Stimulated activated CD8-positive, alpha-beta memory T cell treated with anti-CD3 and anti-CD28 coated beads, Interleukin-15, amount 100 ng/mL, for 1 hour (primary cell): ENCODE results near the gene KCNJ14.
A peak's percentile ranks its signal among the peaks of the same experiment; 100 is the strongest.

Experiments
- DNase-seq: peaks from one replicate; pipeline ENCODE4 v3.0.0-alpha.2; 2020; ENCODE audit warnings: low read depth

KCNJ14 gene

GRCh38 chr19:48455171-48455907, at the start of gene KCNJ14:
KCNJ14 (plus strand) TSS chr19:48455574; CDS start chr19:48461725, 6,151 bp downstream.
- DNase-seq, result no peak

DNA sequence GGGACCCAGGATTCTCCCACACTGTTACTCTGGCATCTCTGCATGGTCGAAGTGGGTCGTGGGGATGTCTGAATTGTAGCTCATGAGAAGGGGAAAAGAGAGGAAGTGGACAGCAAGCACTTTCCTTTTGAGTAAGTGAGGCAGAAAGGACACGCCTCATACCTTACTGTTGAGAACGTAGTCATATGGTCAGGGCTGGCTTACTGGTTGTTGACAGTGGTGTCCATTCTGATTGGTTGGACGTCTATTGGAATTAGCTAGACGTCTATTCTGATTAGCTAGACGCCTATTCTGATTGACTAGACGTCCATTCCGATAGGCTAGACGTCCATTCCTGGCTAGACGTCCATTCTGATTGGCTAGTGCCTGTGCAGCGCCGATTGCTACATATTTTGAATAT, 49.5 kb upstream of the KCNJ14 start:
- no peak for DNase-seq

- no peak for DNase-seq
These were observed 41.3 kb upstream of the KCNJ14 start for GRCh38 chr19:48413879-48414587.

DNA sequence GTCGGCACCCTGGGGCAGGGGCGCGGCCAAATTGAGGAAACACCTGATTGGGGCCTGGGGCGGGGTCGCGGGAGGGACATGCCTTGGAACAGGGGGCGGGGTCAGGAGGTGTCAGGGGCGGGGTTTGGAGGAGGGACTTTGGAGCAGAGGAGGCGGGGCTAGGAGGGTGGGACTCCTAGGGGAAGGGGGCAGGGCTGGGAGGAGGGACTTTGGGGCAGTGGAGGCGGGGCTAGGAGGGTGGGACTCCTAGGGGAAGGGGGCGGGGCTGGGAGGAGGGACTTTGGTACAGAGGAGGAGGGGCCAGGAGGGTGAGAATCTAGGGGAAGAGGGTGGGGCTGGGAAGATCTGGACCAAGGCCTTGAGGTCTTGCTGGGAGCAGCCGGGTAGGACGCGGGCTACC, 40.0 kb upstream of the KCNJ14 start:
- peak; percentile 43 for DNase-seq

DNA sequence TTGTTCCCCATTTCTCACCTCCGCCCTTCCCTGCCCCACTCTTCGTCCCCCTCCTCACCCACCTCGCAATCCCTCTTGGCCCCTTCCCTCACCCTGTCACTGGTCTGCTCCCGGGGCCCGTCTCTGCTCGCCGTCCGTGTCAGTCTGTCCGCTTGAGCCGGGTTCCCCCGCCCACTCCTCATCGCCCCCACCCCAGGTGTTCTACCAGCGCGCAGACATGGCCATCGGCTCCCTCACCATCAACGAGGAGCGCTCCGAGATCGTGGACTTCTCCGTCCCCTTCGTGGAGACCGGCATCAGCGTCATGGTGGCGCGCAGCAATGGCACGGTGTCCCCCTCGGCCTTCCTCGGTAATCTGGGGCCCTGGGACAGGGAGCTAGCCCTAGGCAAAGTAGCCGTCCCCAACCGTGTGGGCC, 39.6 kb upstream of the KCNJ14 start:
- no peak for DNase-seq

GRCh38 chr19:48417421-48417820, 38.0 kb upstream of the KCNJ14 start:
- DNase-seq, result no peak

GRCh38 chr19:48418317-48419064, 36.9 kb upstream of the KCNJ14 start:
- no peak for DNase-seq

DNA sequence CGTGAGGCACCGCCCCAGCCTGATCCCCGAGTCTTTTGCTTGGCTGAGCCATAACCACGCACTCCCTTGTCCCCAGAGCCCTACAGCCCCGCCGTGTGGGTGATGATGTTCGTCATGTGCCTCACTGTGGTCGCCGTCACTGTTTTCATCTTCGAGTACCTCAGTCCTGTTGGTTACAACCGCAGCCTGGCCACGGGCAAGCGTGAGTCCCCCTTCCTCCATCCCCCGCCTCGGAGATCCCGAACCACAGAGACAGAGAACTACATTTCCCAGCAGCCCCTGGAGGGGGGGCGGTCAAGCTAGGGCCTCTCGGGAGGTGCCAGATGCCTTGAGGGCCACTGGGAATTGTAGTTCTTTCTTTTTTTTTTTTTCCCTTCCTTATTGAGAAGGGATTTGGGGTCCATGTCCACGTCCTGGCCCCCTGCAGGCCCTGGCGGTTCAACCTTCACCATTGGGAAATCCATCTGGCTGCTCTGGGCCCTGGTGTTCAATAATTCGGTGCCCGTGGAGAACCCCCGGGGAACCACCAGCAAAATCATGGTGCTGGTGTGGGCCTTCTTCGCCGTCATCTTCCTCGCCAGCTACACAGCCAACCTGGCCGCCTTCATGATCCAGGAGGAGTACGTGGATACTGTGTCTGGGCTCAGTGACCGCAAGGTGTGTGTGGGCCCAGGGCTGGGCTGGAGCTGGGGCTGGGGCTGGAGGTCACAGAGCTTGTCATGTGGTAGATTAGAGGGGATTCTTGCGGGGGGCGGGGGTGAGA, 36.0 kb upstream of the KCNJ14 start:
- DNase-seq, result peak; percentile 34

DNA sequence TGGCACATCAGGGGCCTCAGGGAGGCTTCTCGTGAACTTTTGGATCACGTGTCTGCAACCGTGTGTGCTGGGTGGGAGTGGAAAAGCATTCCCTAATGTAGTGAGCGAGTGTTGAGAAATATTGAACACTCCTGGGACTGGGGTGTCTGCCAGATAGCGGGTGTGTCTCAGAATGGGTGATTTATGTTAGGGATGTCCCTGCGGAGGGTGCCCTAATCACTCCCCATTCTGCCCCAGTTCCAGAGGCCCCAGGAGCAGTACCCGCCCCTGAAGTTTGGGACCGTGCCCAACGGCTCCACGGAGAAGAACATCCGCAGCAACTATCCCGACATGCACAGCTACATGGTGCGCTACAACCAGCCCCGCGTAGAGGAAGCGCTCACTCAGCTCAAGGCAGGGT, 33.8 kb upstream of the KCNJ14 start:
- no peak for DNase-seq

- no peak for DNase-seq
These were observed 30.6 kb upstream of the KCNJ14 start for GRCh38 chr19:48424694-48425219.

DNA sequence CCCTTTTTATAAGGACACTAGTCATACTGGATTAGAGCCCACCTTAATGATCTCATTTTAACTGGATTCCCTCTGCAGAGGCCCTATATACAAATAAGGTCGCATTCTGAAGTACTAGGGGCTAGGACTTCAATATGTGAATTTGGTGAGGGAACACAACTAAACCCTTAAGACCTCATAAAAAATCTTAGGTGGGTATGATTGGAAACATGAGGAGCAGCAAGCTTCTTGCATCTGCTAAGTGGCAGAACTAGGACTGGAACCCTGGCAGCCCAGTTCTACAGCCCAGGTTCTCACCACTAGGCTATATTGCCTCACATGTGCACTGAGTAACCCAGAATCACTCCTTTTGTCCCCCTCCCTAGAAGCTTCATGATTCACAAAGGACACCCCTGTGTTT, 26.7 kb upstream of the KCNJ14 start:
- DNase-seq, result no peak

GRCh38 chr19:48433337-48433736, 22.0 kb upstream of the KCNJ14 start:
- DNase-seq, result no peak

DNA sequence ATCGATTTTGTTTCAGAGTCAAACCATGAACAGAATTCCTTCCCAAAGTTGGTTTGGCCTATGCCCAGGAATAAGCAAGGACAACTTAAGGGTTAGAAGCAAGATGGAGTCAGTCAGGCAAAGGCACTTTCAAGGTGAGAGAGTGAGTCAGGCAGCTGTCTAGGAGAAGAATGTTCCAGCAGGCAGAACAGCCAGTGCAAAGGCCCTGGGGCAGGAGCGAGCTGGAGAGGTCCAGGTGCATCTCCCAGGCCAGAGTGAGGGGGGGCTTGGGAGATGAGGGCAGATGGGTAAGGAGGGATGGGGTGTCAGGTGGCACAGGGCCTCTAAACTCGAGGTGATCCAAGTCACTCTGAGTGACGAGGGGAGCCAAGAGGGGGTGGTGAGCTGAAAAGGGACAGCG, 18.8 kb upstream of the KCNJ14 start:
- no peak for DNase-seq

GRCh38 chr19:48441360-48442050, 13.9 kb upstream of the KCNJ14 start:
- no peak for DNase-seq

- DNase-seq, result no peak
These were observed 13.0 kb upstream of the KCNJ14 start for GRCh38 chr19:48442116-48443035.

DNA sequence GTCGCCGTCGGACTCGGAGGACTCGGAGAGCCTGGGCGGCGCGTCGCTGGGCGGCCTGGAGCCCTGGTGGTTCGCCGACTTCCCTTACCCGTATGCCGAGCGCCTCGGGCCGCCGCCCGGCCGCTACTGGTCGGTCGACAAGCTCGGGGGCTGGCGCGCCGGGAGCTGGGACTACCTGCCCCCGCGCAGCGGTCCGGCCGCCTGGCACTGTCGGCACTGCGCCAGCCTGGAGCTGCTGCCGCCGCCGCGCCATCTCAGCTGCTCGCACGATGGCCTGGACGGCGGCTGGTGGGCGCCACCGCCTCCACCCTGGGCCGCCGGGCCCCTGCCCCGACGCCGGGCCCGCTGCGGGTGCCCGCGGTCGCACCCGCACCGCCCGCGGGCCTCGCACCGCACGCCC, 12.1 kb upstream of the KCNJ14 start:
- no peak for DNase-seq

DNA sequence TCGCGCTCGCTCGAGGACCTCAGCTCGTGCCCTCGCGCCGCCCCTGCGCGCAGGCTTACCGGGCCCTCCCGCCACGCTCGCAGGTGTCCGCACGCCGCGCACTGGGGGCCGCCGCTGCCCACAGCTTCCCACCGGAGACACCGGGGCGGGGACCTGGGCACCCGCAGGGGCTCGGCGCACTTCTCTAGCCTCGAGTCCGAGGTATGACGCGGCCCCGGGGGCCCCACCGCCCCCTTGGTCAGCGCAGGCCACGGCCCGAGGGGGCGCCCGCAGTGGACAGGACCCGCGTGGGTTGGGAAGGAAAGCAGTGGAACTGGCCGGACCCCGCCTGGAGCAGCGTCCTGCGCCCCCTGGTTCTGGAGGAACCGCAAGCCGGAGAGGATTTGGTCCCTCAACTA, 11.6 kb upstream of the KCNJ14 start:
- no peak for DNase-seq

DNA sequence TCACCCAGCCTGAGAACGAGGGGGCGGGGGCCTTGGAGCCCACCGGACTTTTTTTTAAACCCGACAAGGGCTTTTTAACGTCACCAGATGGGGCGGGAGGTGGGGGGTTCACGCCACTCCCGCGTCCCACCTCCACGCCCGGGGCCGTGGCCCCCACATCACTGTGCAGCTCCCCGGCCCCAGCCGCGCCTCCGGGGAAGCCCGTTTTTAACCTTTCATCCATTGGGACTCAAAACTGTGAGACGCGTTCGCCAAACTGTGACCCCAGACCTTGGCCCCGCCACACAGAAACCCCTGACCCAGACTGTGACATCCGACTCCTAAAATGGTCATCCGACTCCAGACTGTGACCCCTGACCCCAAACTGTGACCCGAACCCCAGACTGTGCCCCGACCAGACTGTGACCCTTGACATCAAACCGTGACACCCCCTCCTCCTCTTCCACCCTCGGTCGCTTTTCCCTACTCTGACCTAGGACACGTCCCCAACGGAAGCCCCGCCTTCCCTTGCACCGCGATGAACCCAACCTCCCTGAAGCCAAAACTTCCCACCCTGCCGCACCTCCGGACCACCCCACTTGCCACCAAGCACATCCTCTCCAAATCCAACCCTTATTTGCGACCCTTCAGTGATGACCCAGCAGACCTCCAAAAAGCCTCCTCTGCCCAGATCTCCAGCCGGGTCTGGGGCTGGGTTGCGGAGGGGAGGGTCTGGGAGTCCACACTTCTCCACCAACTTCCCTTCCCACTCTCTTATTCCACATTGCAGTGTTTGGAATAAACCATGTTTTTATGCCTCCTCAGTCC, 11.0 kb upstream of the KCNJ14 start:
- no peak for DNase-seq

GRCh38 chr19:48444936-48445200, 10.5 kb upstream of the KCNJ14 start:
- no peak for DNase-seq

DNA sequence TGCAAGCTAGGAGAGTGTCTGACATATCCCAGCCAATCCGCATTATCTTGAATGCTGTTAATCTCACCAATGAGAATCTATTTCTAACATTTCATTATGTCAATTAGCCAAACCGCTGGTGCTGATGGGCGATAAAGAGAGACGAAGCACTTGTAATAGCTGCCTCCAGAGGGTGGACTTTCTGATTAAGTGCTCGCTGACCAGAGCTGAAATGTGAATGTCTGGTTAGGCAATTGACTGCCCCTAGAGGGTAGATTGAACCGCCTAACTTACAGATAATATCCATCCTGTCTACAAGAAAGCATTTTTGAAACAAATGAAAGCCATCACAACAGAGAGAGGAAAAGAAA, 10.1 kb upstream of the KCNJ14 start:
- no peak for DNase-seq
